ENCODE measurements around the gene GBP7. TPM values are rescaled to one million over a fixed set of nuclear protein-coding genes. Genes with fewer than 3 reads are reported as not detected.

GBP7 gene
- total RNA-seq, 4 donors from 2014 or later: not detected

GRCh38 chr1:89200663-89201062, 24.9 kb upstream of the GBP7 start:
- intact Hi-C loops (cut with DNase I; ENCODE audit: low total_unique reads) (no loop called here), in situ Hi-C loops (cut with MboI; ENCODE audit: low pct_ligation_motif_present in 1 of 4, low pct_unique_long_range_greater_than_20kb in 1 of 4, low sequenced_read_pairs in 3 of 4) (no loop called here)
- Histone ChIP-seq H3K27ac (no peak overlapping the region), H3K4me3 (no peak overlapping the region), H3K27me3 (no peaks in the 10 kb centered on the region), H3K9me3 (peaks cover 0 to 8% of the 10 kb centered on the region in 2 donors), H3K4me1 (peaks cover 0 to 14% (median 0%) of the 10 kb centered on the region in 4 donors), H3K36me3 (no peaks in the 10 kb centered on the region)
- no peak for DNase-seq
- 17 to 33% methylated on average over 2 of the region's 2 CpGs for WGBS, 2 donors (ENCODE audit: low coverage in 1 of 2)
- TF ChIP-seq EP300 (IDR thresholded peaks at IDR 0.05; ENCODE audit: low read depth) (no peak), CTCF (IDR thresholded peaks at IDR 0.05) (no peak)

- TF ChIP-seq EP300 (IDR thresholded peaks at IDR 0.05; ENCODE audit: low read depth) (no peak), POLR2A (IDR thresholded peaks at IDR 0.05) (no peak), POLR2AphosphoS5 (IDR thresholded peaks at IDR 0.05) (no peak), CTCF (IDR thresholded peaks at IDR 0.05) (no peak)
- intact Hi-C loops (cut with DNase I; ENCODE audit: low total_unique reads): no loop called here
- peaks cover 0 to 4% of the 10 kb centered on the region in 2 donors for H3K9me3 ChIP-seq
- no peaks in the 10 kb centered on the region for H3K36me3 ChIP-seq
- DNase-seq: no peak
- H3K27ac ChIP-seq: peak overlapping the region; percentile 74 to 82 (median 78)
- H3K27me3 ChIP-seq: no peaks in the 10 kb centered on the region
- peak overlapping the region in 3 of 4 donors; percentile 38 to 47 (median 44) for H3K4me3 ChIP-seq
- in situ Hi-C loops (cut with MboI; ENCODE audit: low pct_ligation_motif_present in 1 of 4, low pct_unique_long_range_greater_than_20kb in 1 of 4, low sequenced_read_pairs in 3 of 4): no loop called here
- WGBS, 2 donors (ENCODE audit: low coverage in 1 of 2): 35 to 41% methylated on average over 1 of the region's 1 CpG
- H3K4me1 ChIP-seq: peaks cover 0 to 14% (median 0%) of the 10 kb centered on the region in 4 donors
These were observed 23.8 kb upstream of the GBP7 start for GRCh38 chr1:89199525-89200031.

- peak; percentile 46 for DNase-seq
- 4 to 7% methylated on average over 13 to 21 of the region's 21 CpGs for WGBS, 2 donors (ENCODE audit: low coverage in 1 of 2)
- peak within 1 kb of the TSS; percentile 74 to 82 (median 78) for H3K27ac ChIP-seq
- no peaks in the 10 kb centered on the region for H3K36me3 ChIP-seq
- TF ChIP-seq POLR2AphosphoS5 (IDR thresholded peaks at IDR 0.05) (peak in 2 of 3 donors; percentile 1 to 26), POLR2A (IDR thresholded peaks at IDR 0.05) (no peak)
- H3K27me3 ChIP-seq: no peaks in the 10 kb centered on the region
- intact Hi-C loops (cut with DNase I; ENCODE audit: low total_unique reads): no loop called here
- in situ Hi-C loops (cut with MboI; ENCODE audit: low pct_ligation_motif_present in 1 of 4, low pct_unique_long_range_greater_than_20kb in 1 of 4, low sequenced_read_pairs in 3 of 4): no loop called here
- H3K4me3 ChIP-seq: peak within 1 kb of the TSS; percentile 29 to 47 (median 41)
- no peaks in the 10 kb centered on the region for H3K9me3 ChIP-seq
- peaks cover 0 to 14% (median 0%) of the 10 kb centered on the region in 4 donors for H3K4me1 ChIP-seq
These were observed 22.8 kb upstream of the GBP7 start, which contains the start of gene GBP4 for GRCh38 chr1:89198491-89199072. Gene GBP4 (minus strand): TSS chr1:89198942. CDS start chr1:89198834, 108 bp downstream.

GRCh38 chr1:89198081-89198480, 22.3 kb upstream of the GBP7 start:
- Histone ChIP-seq H3K4me1 (peaks cover 0 to 14% (median 0%) of the 10 kb centered on the region in 4 donors), H3K27me3 (no peaks in the 10 kb centered on the region), H3K9me3 (no peaks in the 10 kb centered on the region), H3K36me3 (no peaks in the 10 kb centered on the region), H3K4me3 (peak overlapping the region; percentile 29 to 47 (median 41)), H3K27ac (peak overlapping the region; percentile 74 to 82 (median 78))
- TF ChIP-seq POLR2A (IDR thresholded peaks at IDR 0.05) (no peak), CTCF (IDR thresholded peaks at IDR 0.05) (no peak), POLR2AphosphoS5 (IDR thresholded peaks at IDR 0.05) (no peak), EP300 (IDR thresholded peaks at IDR 0.05; ENCODE audit: low read depth) (no peak)
- no peak for DNase-seq
- in situ Hi-C loops (cut with MboI; ENCODE audit: low pct_ligation_motif_present in 1 of 4, low pct_unique_long_range_greater_than_20kb in 1 of 4, low sequenced_read_pairs in 3 of 4): no loop called here
- 16 to 17% methylated on average over 8 of the region's 8 CpGs for WGBS, 2 donors (ENCODE audit: low coverage in 1 of 2)
- intact Hi-C loops (cut with DNase I; ENCODE audit: low total_unique reads): no loop called here

Data from transverse colon (tissue), 4 donors.